HCT116 (cell line): Measurements from ENCODE around the gene RPL12. TPM values are rescaled to one million over a fixed set of nuclear protein-coding genes. Genes with fewer than 3 reads are reported as not detected.

ENCODE experiments used
- ATAC-seq: fragments of 200-7000 bp; cut with Tn5 transposase; 2 replicates; pipeline ENCODE4 v1.9.1; 2020; ENCODE audit warnings: mild to moderate bottlenecking, moderate library complexity
- BruUV-seq: library from RNA; stranded (reverse); fragments of 400-500 nt; replicated peaks from 2 replicates; lab custom pipeline; 2021; lab: Mats Ljungman, UMichigan
- CTCF ChIA-PET: fragments of 300-600 bp; sonication (Branson Sonifier 250); formaldehyde crosslinking; loops from one replicate; lab custom pipeline; 2021; ENCODE audit warnings: antibody characterized with exemption; lab: Charles Lee
- POLR2A ChIA-PET: fragments of 300-600, 350-600 bp; sonication (Branson Sonifier 250); formaldehyde crosslinking; loops from one replicate; lab custom pipeline; 2021; ENCODE audit warnings: antibody characterized with exemption; lab: Charles Lee
- RAD21 ChIA-PET, 2 experiments: fragments of 300-600 bp; sonication (Branson Sonifier 250); formaldehyde crosslinking; loops; one replicate each; lab custom pipeline; 2023; ENCODE audit warnings: low total read pairs in 2 of 2; ENCODE audit not compliant: uncharacterized antibody in 2 of 2, unreplicated experiment in 2 of 2, low non-redundant PET in 1 of 2; lab: Charles Lee
- DNase-seq: peaks from one replicate; pipeline ENCODE4 v3.0.0-alpha.2; 2010; ENCODE audit warnings: low read depth, low spot score
- H2AFZ ChIP-seq: fragments of 200-600 bp; shearing (Covaris generic), sonication (generic); 2 replicates; pipeline ENCODE4 v1.6.1; 2017; ENCODE audit warnings: low read depth, mixed run types, mixed read lengths, antibody characterized with exemption, low read length; ENCODE audit not compliant: poor library complexity, severe bottlenecking
- H3K27ac ChIP-seq: 2 replicates; pipeline ENCODE4 v1.5.1; 2012; ENCODE audit warnings: low read depth, low read length
- H3K27me3 ChIP-seq: fragments of 200-600 bp; sonication (generic); 2 replicates; pipeline ENCODE4 v1.6.1; 2016; ENCODE audit warnings: mixed run types, low read length, mixed read lengths; ENCODE audit not compliant: insufficient read depth
- H3K36me3 ChIP-seq, 2 experiments: fragments of 200-500 bp in 1 of 2; fragments of 200-600 bp in 1 of 2; sonication (Bioruptor generic) in 1 of 2; sonication (generic) in 1 of 2; 2 replicates each; pipeline versions ENCODE4 v1.5.1 to v1.6.1; 2014 to 2016; ENCODE audit warnings: low read length in 2 of 2, inconsistent platforms in 1 of 2, mixed read lengths in 1 of 2, mixed run types in 1 of 2; ENCODE audit not compliant: insufficient read depth in 2 of 2, control insufficient read depth in 1 of 2
- H3K4me1 ChIP-seq, 2 experiments: fragments of 200-600 bp in 1 of 2; sonication (generic) in 1 of 2; 2 replicates each; pipeline versions ENCODE4 v1.5.1 to v1.6.1; 2012 to 2017; ENCODE audit warnings: low read length in 2 of 2, inconsistent platforms in 1 of 2, mild to moderate bottlenecking in 1 of 2, mixed read lengths in 1 of 2, mixed run types in 1 of 2, moderate library complexity in 1 of 2; ENCODE audit not compliant: insufficient read depth in 2 of 2, control insufficient read depth in 1 of 2
- H3K4me2 ChIP-seq: fragments of 200-600 bp; sonication (generic); 2 replicates; pipeline ENCODE4 v1.6.1; 2017; ENCODE audit warnings: mixed run types, low read length, mixed read lengths
- H3K4me3 ChIP-seq, 2 experiments: fragments of 200-600 bp in 1 of 2; sonication (generic) in 1 of 2; replicated peaks in 1 of 2; 2 replicates each; pipeline ENCODE4 v1.5.1; 2011 to 2016; ENCODE audit warnings: low read length in 2 of 2, control low read depth in 1 of 2, low read depth in 1 of 2, mild to moderate bottlenecking in 1 of 2, mixed read lengths in 1 of 2, mixed run types in 1 of 2
- H3K79me2 ChIP-seq: fragments of 200-600 bp; sonication (generic); 2 replicates; pipeline ENCODE4 v1.6.1; 2017; ENCODE audit warnings: mild to moderate bottlenecking, mixed run types, low read length, moderate library complexity, mixed read lengths; ENCODE audit not compliant: insufficient read depth
- H3K9ac ChIP-seq: fragments of 200-600 bp; sonication (generic); 2 replicates; pipeline ENCODE4 v1.6.1; 2016; ENCODE audit warnings: low read length, mixed read lengths
- H3K9me2 ChIP-seq: fragments of 200-600 bp; sonication (generic), shearing (Covaris generic); 2 replicates; pipeline ENCODE4 v1.6.1; 2017; ENCODE audit warnings: mixed run types, mild to moderate bottlenecking, moderate library complexity; ENCODE audit not compliant: insufficient read depth
- H3K9me3 ChIP-seq, 2 experiments: fragments of 200-500 bp in 1 of 2; fragments of 200-600 bp in 1 of 2; sonication (Bioruptor generic) in 1 of 2; sonication (generic) in 1 of 2; 2 replicates each; pipeline ENCODE4 v1.6.1; 2014 to 2017; ENCODE audit warnings: low read length in 2 of 2, mixed read lengths in 2 of 2, inconsistent platforms in 1 of 2, low read depth in 1 of 2, mild to moderate bottlenecking in 1 of 2, mixed run types in 1 of 2, moderate library complexity in 1 of 2; ENCODE audit not compliant: control insufficient read depth in 1 of 2, insufficient read depth in 1 of 2
- H4K20me1 ChIP-seq: fragments of 200-600 bp; sonication (generic), shearing (Covaris generic); 2 replicates; pipeline ENCODE4 v1.6.1; 2017; ENCODE audit warnings: mixed run types, mild to moderate bottlenecking, moderate library complexity; ENCODE audit not compliant: insufficient read depth
- CBX3 ChIP-seq: IDR thresholded peaks from 2 replicates; pipeline ENCODE4 v1.6.1; 2012; ENCODE audit warnings: low read depth
- CEBPB ChIP-seq: IDR thresholded peaks from 2 replicates; pipeline ENCODE4 v1.6.1; 2012; ENCODE audit warnings: low read depth
- EGR1 ChIP-seq: IDR thresholded peaks from 2 replicates; pipeline ENCODE4 v1.6.1; 2012; ENCODE audit warnings: low read depth
- ELF1 ChIP-seq: IDR thresholded peaks from 2 replicates; pipeline ENCODE4 v1.6.1; 2012; ENCODE audit warnings: low read depth, borderline replicate concordance
- JUND ChIP-seq: IDR thresholded peaks from 2 replicates; pipeline ENCODE4 v1.6.1; 2012
- MAX ChIP-seq: IDR thresholded peaks from 2 replicates; pipeline ENCODE4 v1.6.1; 2012
- POLR2A ChIP-seq: IDR thresholded peaks from 2 replicates; pipeline ENCODE4 v1.7.0; 2011; ENCODE audit warnings: borderline replicate concordance; ENCODE audit not compliant: insufficient read depth, insufficient read length; ENCODE audit errors: extremely low read depth
- RAD21 ChIP-seq: IDR thresholded peaks from 2 replicates; pipeline ENCODE4 v1.6.1; 2012; ENCODE audit warnings: low read depth, mild to moderate bottlenecking
- SIN3A ChIP-seq: IDR thresholded peaks from 2 replicates; pipeline ENCODE4 v1.6.1; 2012; ENCODE audit warnings: low read depth
- SP1 ChIP-seq: IDR thresholded peaks from 2 replicates; pipeline ENCODE4 v1.6.1; 2012; ENCODE audit warnings: low read depth
- SRF ChIP-seq: IDR thresholded peaks from 2 replicates; pipeline ENCODE4 v1.6.1; 2012; ENCODE audit warnings: low read depth
- YY1 ChIP-seq: IDR thresholded peaks from 2 replicates; pipeline ENCODE4 v1.6.1; 2011; ENCODE audit warnings: low read length, low read depth, moderate library complexity, mild to moderate bottlenecking; ENCODE audit not compliant: insufficient replicate concordance; ENCODE audit errors: extremely low read depth
- ZBTB33 ChIP-seq: IDR thresholded peaks from 2 replicates; pipeline ENCODE4 v1.6.1; 2011; ENCODE audit warnings: mild to moderate bottlenecking, low read length, moderate library complexity; ENCODE audit not compliant: insufficient replicate concordance; ENCODE audit errors: extremely low read depth
- ZFX ChIP-seq: fragments of 450-650 bp; IDR thresholded peaks from 2 replicates; pipeline ENCODE4 v1.6.1; 2017
- intact Hi-C: fragments of 100-400 bp; cut with micrococcal nuclease; formaldehyde crosslinking; loops from 2 replicates; pipeline ENCODE4 v1.10.0; 2022
- total RNA-seq: library from RNA; stranded (reverse); gene quantifications from one replicate; pipeline ENCODE4 v1.2.1, GENCODE V29; 2021; ENCODE audit not compliant: unreplicated experiment

Gene RPL12
- total RNA-seq, 1 experiment from 2014 or later = 2,679 TPM

- DNase-seq (no peak), ATAC-seq (no peak)
- Histone ChIP-seq H3K4me3 (no peak overlapping the region), H3K4me1 (peaks cover 0 to 15% of the 10 kb centered on the region in 2 experiments; a peak in 1 of 4 replicates), H3K4me2 (no peak overlapping the region), H3K36me3 (no peaks in the 10 kb centered on the region), H3K79me2 (no peaks in the 10 kb centered on the region), H3K27me3 (no peaks in the 10 kb centered on the region), H3K27ac (no peak overlapping the region), H3K9me2 (no peaks in the 10 kb centered on the region), H3K9ac (no peak overlapping the region), H2AFZ (no peak overlapping the region), H4K20me1 (no peaks in the 10 kb centered on the region), H3K9me3 (no peaks in the 10 kb centered on the region)
- no TSS peak for BruUV-seq
- POLR2A ChIA-PET = interaction anchor here (0.7 kb wide), 1 partner anchor 9 kb away, joined by 3 read pairs; the partner anchor contains the start of gene ZNF79
- RAD21 ChIA-PET = no interaction called here
- CTCF ChIA-PET = no interaction called here
- TF ChIP-seq SP1 = no peak
- no peak for TF ChIP-seq YY1
- no peak for TF ChIP-seq EGR1
- TF ChIP-seq JUND = no peak
- TF ChIP-seq RAD21 = no peak
- TF ChIP-seq CEBPB = no peak
- TF ChIP-seq CBX3 = no peak
- TF ChIP-seq ELF1 = no peak
- TF ChIP-seq SIN3A = no peak
- no peak for TF ChIP-seq MAX
- no peak for TF ChIP-seq ZBTB33
- no peak for TF ChIP-seq SRF
- TF ChIP-seq ZFX = no peak
- no peak for TF ChIP-seq POLR2A
- intact Hi-C loops = no loop called here
Observed at GRCh38 chr9:127415657-127416056, 35.5 kb downstream of the RPL12 start.
